ENCODE results near the gene CDH23. TPM values are rescaled to one million over a fixed set of nuclear protein-coding genes. Genes with fewer than 3 reads are reported as not detected.
A peak's percentile ranks its signal among the peaks of the same experiment; 100 is the strongest.

The CDH23 gene
- total and polyA plus RNA-seq, 9 of the 15 experiments (the other 6 are each of a cell fraction or from before 2014, with no cell fraction given): 0.18 to 1.2 (median 0.47) TPM

- TF ChIP-seq STAT6 (CRISPR knock-in tag; IDR thresholded peaks at IDR 0.05) (peak; percentile 88; the same call in 1 of the 2 replicates), CTCF (IDR thresholded peaks at IDR 0.05 in 2 of 3, conservative IDR thresholded peaks at IDR 0.05 in 1 of 3; ENCODE audit: insufficient read depth in 2 of 3, low read depth in 1 of 3, low read length in 3 of 3) (peak; percentile 91 to 95 (median 94)), ZNF408 (CRISPR knock-in tag; IDR thresholded peaks at IDR 0.05; ENCODE audit: low read depth) (no peak), RERE (CRISPR knock-in tag; IDR thresholded peaks at IDR 0.05; ENCODE audit: borderline replicate concordance) (no peak), CTCFL (IDR thresholded peaks at IDR 0.05; ENCODE audit: borderline replicate concordance, insufficient read depth, low read depth, low read length, poor library complexity, severe bottlenecking) (peak; percentile 81), ZNF77 (CRISPR knock-in tag; IDR thresholded peaks at IDR 0.05) (no peak), POLR2AphosphoS2 (IDR thresholded peaks at IDR 0.05; ENCODE audit: low read length) (0 out of 2 replicates have a peak, but pooled peaks have one; percentile 35), TOE1 (IDR thresholded peaks at IDR 0.05; ENCODE audit: borderline replicate concordance) (peak; percentile 39; the same call in 1 of the 2 replicates), TOE1 (CRISPR knock-in tag; IDR thresholded peaks at IDR 0.05; ENCODE audit: borderline replicate concordance, low read depth) (no peak)
These were observed 415.5 kb downstream of the CDH23 start (continued) for GRCh38 chr10:71812016-71812912.
